B cell (primary cell): ENCODE data around the gene TMEM164. TPM values are rescaled to one million over a fixed set of nuclear protein-coding genes. Genes with fewer than 3 reads are reported as not detected.

Experiments
- ATAC-seq: fragments of 200-7000 bp; cut with Tn5 transposase; one replicate; pipeline ENCODE4 v1.10.0; 2021; ENCODE audit warnings: low read depth, mild to moderate bottlenecking, moderate number of reproducible peaks, moderate library complexity
- CTCF ChIA-PET: fragments of 350-600 bp; sonication (Branson Sonifier 250); formaldehyde crosslinking; loops from one replicate; lab custom pipeline; 2021; ENCODE audit warnings: antibody characterized with exemption, inconsistent platforms; lab: Charles Lee
- POLR2A ChIA-PET: fragments of 350-600 bp; sonication (Branson Sonifier 250); formaldehyde crosslinking; loops from one replicate; lab custom pipeline; 2021; ENCODE audit warnings: antibody characterized with exemption; lab: Charles Lee
- DNase-seq: peaks from one replicate; pipeline ENCODE4 v3.0.0; 2013
- H2AFZ ChIP-seq: 2 replicates; pipeline ENCODE4 v1.6.1; 2012; ENCODE audit warnings: mild to moderate bottlenecking, low read depth, low read length; ENCODE audit not compliant: insufficient read depth, poor library complexity, severe bottlenecking
- H3K27ac ChIP-seq, 2 donors: 1 replicate in 1 of 2; 2 replicates in 1 of 2; pipeline ENCODE4 v1.5.1; 2012 to 2013; ENCODE audit warnings: low read length in 2 of 2, mild to moderate bottlenecking in 2 of 2, moderate library complexity in 1 of 2
- H3K27me3 ChIP-seq, 4 experiments: fragments of 200-600 bp in 1 of 4; sonication (generic) in 1 of 4; replicated peaks in 1 of 4; 1 replicate in 2 of 4; 2 replicates in 2 of 4; pipeline versions ENCODE4 v1.6.1 to v1.7.0; 2013 to 2016; ENCODE audit warnings: low read length in 3 of 4, mild to moderate bottlenecking in 2 of 4, mixed read lengths in 1 of 4, moderate library complexity in 1 of 4; ENCODE audit not compliant: insufficient read depth in 4 of 4, control insufficient read depth in 3 of 4; ENCODE audit errors: control extremely low read depth in 1 of 4
- H3K36me3 ChIP-seq, 2 experiments: replicated peaks in 1 of 2; 1 replicate in 1 of 2; 2 replicates in 1 of 2; pipeline versions ENCODE4 v1.6.1 to v1.7.1; 2013; ENCODE audit warnings: low read length in 1 of 2; ENCODE audit not compliant: insufficient read depth in 2 of 2, control insufficient read depth in 1 of 2; ENCODE audit errors: control extremely low read depth in 1 of 2, extremely low read depth in 1 of 2
- H3K4me1 ChIP-seq, 2 donors: fragments of 200-600 bp in 1 of 2; sonication (generic) in 1 of 2; 1 replicate in 1 of 2; 2 replicates in 1 of 2; pipeline versions ENCODE4 v1.5.1 to v1.6.1; 2013 to 2017; ENCODE audit warnings: low read length in 2 of 2; ENCODE audit not compliant: control insufficient read depth in 2 of 2, insufficient read depth in 2 of 2
- H3K4me2 ChIP-seq: replicated peaks from 2 replicates; pipeline ENCODE3; 2012; ENCODE audit warnings: mild to moderate bottlenecking, low read depth, low read length; ENCODE audit not compliant: poor library complexity, severe bottlenecking
- H3K4me3 ChIP-seq, 5 experiments: fragments of 200-600 bp in 1 of 5; sonication (generic) in 1 of 5; 1 replicate in 3 of 5; 2 replicates in 2 of 5; pipeline versions ENCODE4 v1.5.1 to v1.7.0; 2011 to 2016; ENCODE audit warnings: low read length in 4 of 5, mild to moderate bottlenecking in 4 of 5, low read depth in 2 of 5, control low read depth in 1 of 5, moderate library complexity in 1 of 5; ENCODE audit not compliant: insufficient read depth in 1 of 5; ENCODE audit errors: control extremely low read depth in 1 of 5, extremely low read depth in 1 of 5
- H3K79me2 ChIP-seq: fragments of 200-600 bp; sonication (generic); one replicate; pipeline ENCODE4 v1.6.0; 2016; ENCODE audit warnings: low read length; ENCODE audit not compliant: control insufficient read depth, insufficient read depth
- H3K9ac ChIP-seq: fragments of 200-600 bp; sonication (generic); 2 replicates; pipeline ENCODE4 v1.6.1; 2017; ENCODE audit warnings: mild to moderate bottlenecking, low read length, moderate library complexity
- H3K9me3 ChIP-seq, 3 donors: one replicate each; pipeline versions ENCODE4 v1.6.1 to v1.7.1; 2013; ENCODE audit warnings: low read length in 2 of 3; ENCODE audit not compliant: control insufficient read depth in 2 of 3, insufficient read depth in 1 of 3; ENCODE audit errors: control extremely low read depth in 1 of 3
- H4K20me1 ChIP-seq: 2 replicates; pipeline ENCODE4 v1.6.0; 2012; ENCODE audit warnings: mild to moderate bottlenecking, low read length; ENCODE audit not compliant: insufficient read depth, control insufficient read depth, poor library complexity, severe bottlenecking
- H3K27ac Mint-ChIP-seq: one replicate; pipeline ENCODE4 v1.8.0; 2021; ENCODE audit warnings: mixed read lengths
- H3K27me3 Mint-ChIP-seq: one replicate; pipeline ENCODE4 v1.8.0; 2021; ENCODE audit warnings: mixed read lengths
- H3K4me1 Mint-ChIP-seq: one replicate; pipeline ENCODE4 v1.8.0; 2021; ENCODE audit warnings: mixed read lengths
- H3K4me3 Mint-ChIP-seq: one replicate; pipeline ENCODE4 v1.8.0; 2021; ENCODE audit warnings: mixed read lengths
- H3K9me3 Mint-ChIP-seq: one replicate; pipeline ENCODE4 v1.8.0; 2022; ENCODE audit warnings: mixed read lengths; ENCODE audit not compliant: insufficient read depth
- CTCF ChIP-seq: fragments of 200-600 bp; IDR thresholded peaks from one replicate; pipeline ENCODE4 v1.8.0; 2022; ENCODE audit warnings: antibody characterized with exemption, mild to moderate bottlenecking
- EZH2 ChIP-seq: IDR thresholded peaks from 2 replicates; pipeline ENCODE4 v1.6.1; 2012; ENCODE audit warnings: borderline replicate concordance, low read depth, mild to moderate bottlenecking, moderate library complexity, low read length; ENCODE audit not compliant: insufficient read depth, poor library complexity, severe bottlenecking
- WGBS: methylation state at CpG from one replicate; pipeline ENCODE4 v1.1.5; 2013; ENCODE audit warnings: missing lambda C conversion rate; ENCODE audit not compliant: insufficient coverage; 5-methylcytosine and 5-hydroxymethylcytosine counted together
- intact Hi-C: fragments of 100-400 bp; cut with micrococcal nuclease; formaldehyde crosslinking; loops from one replicate; pipeline ENCODE4 v1.10.0; 2022
- polyA plus RNA-seq: library from polyadenylated mRNA; depleted of rRNA; stranded (reverse); fragments of >200 nt; gene quantifications from 2 replicates; pipeline ENCODE4 v1.2.3, GENCODE V29; 2012
- total RNA-seq, 2 donors: library from RNA; stranded (reverse); fragments of 120-200 nt in 1 of 2; gene quantifications; 1 replicate in 1 of 2; 2 replicates in 1 of 2; pipeline versions ENCODE4 v1.2.3 to v1.2.4, GENCODE V29; 2013 to 2022

TMEM164 gene
- total and polyA plus RNA-seq, 2 donors (not counting 1 experiment from before 2014, with no cell fraction given): 9.4 to 26.6 TPM

GRCh38 chrX:110056419-110056818 is 53.5 kb downstream of the TMEM164 start:
- Mint-ChIP-seq H3K4me3 (no peak overlapping the region), H3K9me3 (no peaks in the 10 kb centered on the region), H3K27me3 (no peaks in the 10 kb centered on the region), H3K4me1 (peaks cover 16% of the 10 kb centered on the region), H3K27ac (no peak overlapping the region)
- peaks cover 0 to 2% of the 10 kb centered on the region in 2 experiments for H3K36me3 ChIP-seq
- H3K4me2 ChIP-seq: no peak overlapping the region
- H4K20me1 ChIP-seq: no peaks in the 10 kb centered on the region
- no peaks in the 10 kb centered on the region for H3K4me1 ChIP-seq
- DNase-seq: no peak
- no peaks in the 10 kb centered on the region for H3K79me2 ChIP-seq
- H3K9ac ChIP-seq: no peak overlapping the region
- ChIA-PET CTCF (no interaction called here), POLR2A (no interaction called here)
- no peak for TF ChIP-seq CTCF
- ATAC-seq: no peak
- intact Hi-C loops: no loop called here
- no CpG with 5 or more reads among the region's 1 CpG for WGBS
- H3K27ac ChIP-seq: no peak overlapping the region
- no peak overlapping the region for H3K4me3 ChIP-seq
- peaks cover 0 to 2% (median 0%) of the 10 kb centered on the region in 3 donors for H3K9me3 ChIP-seq
- no peak overlapping the region for H2AFZ ChIP-seq
- H3K27me3 ChIP-seq: no peaks in the 10 kb centered on the region

DNA sequence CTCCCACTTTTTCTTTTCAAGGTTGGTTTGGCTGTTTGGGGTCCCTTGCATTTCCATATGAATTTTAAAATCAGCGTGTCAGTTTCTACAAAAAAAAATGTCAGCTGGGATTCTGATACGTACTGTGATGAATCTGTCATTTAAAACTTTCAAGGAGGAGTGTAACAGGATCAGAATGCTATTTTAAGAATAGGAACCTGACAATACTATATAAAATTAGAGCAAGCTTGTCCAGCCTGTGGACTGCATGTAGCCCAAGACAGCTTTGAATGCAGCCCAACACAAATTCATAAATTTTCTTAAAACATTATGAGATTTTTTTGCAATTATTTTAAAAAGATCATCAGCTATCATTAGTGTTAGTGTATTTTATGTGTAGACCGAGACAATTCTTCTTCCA is 56.5 kb downstream of the TMEM164 start:
- intact Hi-C loops: no loop called here
- no peak overlapping the region for H3K4me2 ChIP-seq
- WGBS: no CpG with 5 or more reads among the region's 3 CpGs
- H3K36me3 ChIP-seq: no peaks in the 10 kb centered on the region
- H3K9ac ChIP-seq: no peak overlapping the region
- no peak overlapping the region for H2AFZ ChIP-seq
- Mint-ChIP-seq H3K4me1 (peaks cover 28% of the 10 kb centered on the region), H3K27ac (no peak overlapping the region), H3K9me3 (no peaks in the 10 kb centered on the region), H3K27me3 (no peaks in the 10 kb centered on the region), H3K4me3 (no peak overlapping the region)
- no peak for DNase-seq
- no peak overlapping the region for H3K27ac ChIP-seq
- H4K20me1 ChIP-seq: no peaks in the 10 kb centered on the region
- POLR2A ChIA-PET: no interaction called here
- H3K9me3 ChIP-seq: peaks cover 0 to 2% (median 0%) of the 10 kb centered on the region in 3 donors
- H3K4me3 ChIP-seq: no peak overlapping the region
- H3K4me1 ChIP-seq: no peaks in the 10 kb centered on the region
- no peaks in the 10 kb centered on the region for H3K27me3 ChIP-seq
- CTCF ChIA-PET: interaction anchor here (1.3 kb wide), 1 partner anchor 52 kb away, joined by 3 read pairs; no protein-coding TSS in a partner anchor
- no peak for TF ChIP-seq CTCF
- TF ChIP-seq EZH2: no peak
- H3K79me2 ChIP-seq: no peaks in the 10 kb centered on the region
- no peak for ATAC-seq
